Activated T-cell treated with anti-CD3 and anti-CD28 coated beads, Interleukin-2, amount 50 U/mL, for 1 hour (primary cell): ENCODE measurements around the gene LCE7A.
A peak's percentile ranks its signal among the peaks of the same experiment; 100 is the strongest.

Experiments
- DNase-seq: peaks from one replicate; pipeline ENCODE4 v3.0.0-alpha.2; 2020

LCE7A gene

GRCh38 chr1:152859696-152860095, at the start of gene LCE7A:
LCE7A (plus strand) TSS chr1:152859996; CDS start chr1:152860698, 702 bp downstream.
- no peak for DNase-seq

GRCh38 chr1:152811050-152811449, 48.7 kb upstream of the LCE7A start:
- no peak for DNase-seq

- DNase-seq, result no peak
These were observed 48.1 kb upstream of the LCE7A start, which contains the start of gene LCE1B for GRCh38 chr1:152811671-152812070. LCE1B (plus strand) TSS chr1:152811971; CDS start chr1:152812447, 476 bp downstream.

GRCh38 chr1:152817309-152817708, 42.5 kb upstream of the LCE7A start:
- DNase-seq, result no peak

- DNase-seq, result no peak
These were observed 36.5 kb upstream of the LCE7A start for GRCh38 chr1:152823294-152823693.

- no peak for DNase-seq
These were observed 34.8 kb upstream of the LCE7A start for GRCh38 chr1:152824964-152825363.

GRCh38 chr1:152827173-152827572, 32.6 kb upstream of the LCE7A start, which contains the start of gene LCE1A:
LCE1A (plus strand) TSS chr1:152827473; CDS start chr1:152827473, 0 bp downstream.
- DNase-seq, result no peak

GRCh38 chr1:152836870-152837269, 22.9 kb upstream of the LCE7A start:
- no peak for DNase-seq

- no peak for DNase-seq
These were observed 17.2 kb upstream of the LCE7A start, which contains the start of gene LCE6A for GRCh38 chr1:152842556-152842955. LCE6A (plus strand) TSS chr1:152842856; CDS start chr1:152843521, 665 bp downstream.

GRCh38 chr1:152855661-152856060, 4.1 kb upstream of the LCE7A start:
- no peak for DNase-seq

GRCh38 chr1:152858062-152858461, 1.7 kb upstream of the LCE7A start:
- no peak for DNase-seq

GRCh38 chr1:152860129-152860528, 333 bp downstream of the LCE7A start:
- no peak for DNase-seq

GRCh38 chr1:152861374-152861773, 1.6 kb downstream of the LCE7A start:
- DNase-seq, result no peak

GRCh38 chr1:152864443-152864842, 4.6 kb downstream of the LCE7A start:
- DNase-seq, result no peak

- DNase-seq, result no peak
These were observed 6.5 kb downstream of the LCE7A start for GRCh38 chr1:152866321-152866720.

- peak; percentile 35 for DNase-seq
These were observed 10.1 kb downstream of the LCE7A start for GRCh38 chr1:152869808-152870419.

- no peak for DNase-seq
These were observed 11.3 kb downstream of the LCE7A start for GRCh38 chr1:152870831-152871730.

GRCh38 chr1:152871731-152872126, 11.9 kb downstream of the LCE7A start:
- no peak for DNase-seq

- DNase-seq, result no peak
These were observed 13.7 kb downstream of the LCE7A start for GRCh38 chr1:152873495-152873894.

- DNase-seq, result no peak
These were observed 17.0 kb downstream of the LCE7A start for GRCh38 chr1:152876827-152877226.

GRCh38 chr1:152878042-152878441, 18.2 kb downstream of the LCE7A start, which contains the start of gene SMCP:
SMCP (plus strand) TSS chr1:152878322; CDS start chr1:152884423, 6,101 bp downstream.
- no peak for DNase-seq

- no peak for DNase-seq
These were observed 19.9 kb downstream of the LCE7A start for GRCh38 chr1:152879559-152880198.

- no peak for DNase-seq
These were observed 20.5 kb downstream of the LCE7A start for GRCh38 chr1:152880316-152880715.
